HEK293 (cell line): ENCODE results near the gene PRC1.

Experiments used
- PRDM1 ChIP-seq: fragments of 450-650 bp; formaldehyde crosslinking; IDR thresholded peaks from 2 replicates; pipeline ENCODE4; 2016; ENCODE audit warnings: missing biosample characterization, missing genetic modification characterization
- TCF7L2 ChIP-seq: IDR thresholded peaks from 2 replicates; pipeline ENCODE4 v1.6.1; 2011; ENCODE audit warnings: low read depth, mild to moderate bottlenecking, inconsistent platforms, low read length, moderate library complexity, borderline replicate concordance
- ZBTB17 ChIP-seq: fragments of 450-650 bp; formaldehyde crosslinking; IDR thresholded peaks from 2 replicates; pipeline ENCODE4 v1.5.1; 2016; ENCODE audit warnings: missing biosample characterization, missing genetic modification characterization
- ZNF426 ChIP-seq: fragments of 450-650 bp; formaldehyde crosslinking; IDR thresholded peaks from 2 replicates; pipeline ENCODE4 v1.5.1; 2017; ENCODE audit warnings: missing biosample characterization, missing genetic modification characterization, mild to moderate bottlenecking, inconsistent platforms, moderate library complexity
- ZNF830 ChIP-seq: fragments of 450-650 bp; IDR thresholded peaks from 2 replicates; pipeline ENCODE4 v1.5.0; 2018; ENCODE audit warnings: missing biosample characterization, missing genetic modification characterization, low read depth, mild to moderate bottlenecking, moderate library complexity
- TF ChIP-seq, protein P1 (sequence below): fragments of 450-650 bp; formaldehyde crosslinking; IDR thresholded peaks from 2 replicates; pipeline ENCODE4 v1.5.1; 2016; ENCODE audit warnings: missing biosample characterization, missing genetic modification characterization
- TF ChIP-seq, protein P2 (sequence below): fragments of 450-650 bp; formaldehyde crosslinking; IDR thresholded peaks from 2 replicates; pipeline ENCODE4 v1.5.1; 2016; ENCODE audit warnings: missing biosample characterization, missing genetic modification characterization
- TF ChIP-seq, protein P3 (sequence below): IDR thresholded peaks from 2 replicates; pipeline ENCODE4 v1.6.1; 2011; ENCODE audit warnings: mild to moderate bottlenecking, low read depth, low read length, borderline replicate concordance

DNA sequence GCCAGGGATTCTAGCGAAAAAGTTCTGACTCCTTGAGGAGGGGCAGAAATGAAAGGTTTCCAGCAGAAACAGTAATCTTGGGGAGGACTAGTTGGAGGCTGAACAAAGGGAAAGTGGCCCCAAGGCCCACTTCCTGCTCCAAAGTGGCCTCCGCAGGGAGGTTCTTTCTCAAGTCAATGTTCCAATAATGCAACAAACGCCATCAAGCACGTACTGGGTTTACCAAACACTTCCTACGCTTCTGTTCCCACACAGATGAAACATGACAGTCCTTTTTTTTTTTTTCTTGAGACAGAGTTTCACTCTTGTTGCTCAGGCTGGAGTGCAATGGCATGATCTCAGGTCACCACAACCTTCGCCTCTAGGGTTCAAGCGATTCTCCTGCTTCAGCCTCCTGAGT lies 49.2 kb downstream of the PRC1 start:
- TF ChIP-seq ZNF426 (tag by site-specific recombination) = no peak
- TF ChIP-seq, protein P1, sequence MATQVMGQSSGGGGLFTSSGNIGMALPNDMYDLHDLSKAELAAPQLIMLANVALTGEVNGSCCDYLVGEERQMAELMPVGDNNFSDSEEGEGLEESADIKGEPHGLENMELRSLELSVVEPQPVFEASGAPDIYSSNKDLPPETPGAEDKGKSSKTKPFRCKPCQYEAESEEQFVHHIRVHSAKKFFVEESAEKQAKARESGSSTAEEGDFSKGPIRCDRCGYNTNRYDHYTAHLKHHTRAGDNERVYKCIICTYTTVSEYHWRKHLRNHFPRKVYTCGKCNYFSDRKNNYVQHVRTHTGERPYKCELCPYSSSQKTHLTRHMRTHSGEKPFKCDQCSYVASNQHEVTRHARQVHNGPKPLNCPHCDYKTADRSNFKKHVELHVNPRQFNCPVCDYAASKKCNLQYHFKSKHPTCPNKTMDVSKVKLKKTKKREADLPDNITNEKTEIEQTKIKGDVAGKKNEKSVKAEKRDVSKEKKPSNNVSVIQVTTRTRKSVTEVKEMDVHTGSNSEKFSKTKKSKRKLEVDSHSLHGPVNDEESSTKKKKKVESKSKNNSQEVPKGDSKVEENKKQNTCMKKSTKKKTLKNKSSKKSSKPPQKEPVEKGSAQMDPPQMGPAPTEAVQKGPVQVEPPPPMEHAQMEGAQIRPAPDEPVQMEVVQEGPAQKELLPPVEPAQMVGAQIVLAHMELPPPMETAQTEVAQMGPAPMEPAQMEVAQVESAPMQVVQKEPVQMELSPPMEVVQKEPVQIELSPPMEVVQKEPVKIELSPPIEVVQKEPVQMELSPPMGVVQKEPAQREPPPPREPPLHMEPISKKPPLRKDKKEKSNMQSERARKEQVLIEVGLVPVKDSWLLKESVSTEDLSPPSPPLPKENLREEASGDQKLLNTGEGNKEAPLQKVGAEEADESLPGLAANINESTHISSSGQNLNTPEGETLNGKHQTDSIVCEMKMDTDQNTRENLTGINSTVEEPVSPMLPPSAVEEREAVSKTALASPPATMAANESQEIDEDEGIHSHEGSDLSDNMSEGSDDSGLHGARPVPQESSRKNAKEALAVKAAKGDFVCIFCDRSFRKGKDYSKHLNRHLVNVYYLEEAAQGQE (tag by site-specific recombination) = no peak
- TF ChIP-seq, protein P2, sequence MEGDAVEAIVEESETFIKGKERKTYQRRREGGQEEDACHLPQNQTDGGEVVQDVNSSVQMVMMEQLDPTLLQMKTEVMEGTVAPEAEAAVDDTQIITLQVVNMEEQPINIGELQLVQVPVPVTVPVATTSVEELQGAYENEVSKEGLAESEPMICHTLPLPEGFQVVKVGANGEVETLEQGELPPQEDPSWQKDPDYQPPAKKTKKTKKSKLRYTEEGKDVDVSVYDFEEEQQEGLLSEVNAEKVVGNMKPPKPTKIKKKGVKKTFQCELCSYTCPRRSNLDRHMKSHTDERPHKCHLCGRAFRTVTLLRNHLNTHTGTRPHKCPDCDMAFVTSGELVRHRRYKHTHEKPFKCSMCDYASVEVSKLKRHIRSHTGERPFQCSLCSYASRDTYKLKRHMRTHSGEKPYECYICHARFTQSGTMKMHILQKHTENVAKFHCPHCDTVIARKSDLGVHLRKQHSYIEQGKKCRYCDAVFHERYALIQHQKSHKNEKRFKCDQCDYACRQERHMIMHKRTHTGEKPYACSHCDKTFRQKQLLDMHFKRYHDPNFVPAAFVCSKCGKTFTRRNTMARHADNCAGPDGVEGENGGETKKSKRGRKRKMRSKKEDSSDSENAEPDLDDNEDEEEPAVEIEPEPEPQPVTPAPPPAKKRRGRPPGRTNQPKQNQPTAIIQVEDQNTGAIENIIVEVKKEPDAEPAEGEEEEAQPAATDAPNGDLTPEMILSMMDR = no peak
- no peak for TF ChIP-seq ZNF830 (tag by site-specific recombination)
- TF ChIP-seq, protein P3, sequence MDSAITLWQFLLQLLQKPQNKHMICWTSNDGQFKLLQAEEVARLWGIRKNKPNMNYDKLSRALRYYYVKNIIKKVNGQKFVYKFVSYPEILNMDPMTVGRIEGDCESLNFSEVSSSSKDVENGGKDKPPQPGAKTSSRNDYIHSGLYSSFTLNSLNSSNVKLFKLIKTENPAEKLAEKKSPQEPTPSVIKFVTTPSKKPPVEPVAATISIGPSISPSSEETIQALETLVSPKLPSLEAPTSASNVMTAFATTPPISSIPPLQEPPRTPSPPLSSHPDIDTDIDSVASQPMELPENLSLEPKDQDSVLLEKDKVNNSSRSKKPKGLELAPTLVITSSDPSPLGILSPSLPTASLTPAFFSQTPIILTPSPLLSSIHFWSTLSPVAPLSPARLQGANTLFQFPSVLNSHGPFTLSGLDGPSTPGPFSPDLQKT = no peak
- TF ChIP-seq PRDM1 = no peak
- no peak for TF ChIP-seq ZBTB17 (tag by site-specific recombination)
- no peak for TF ChIP-seq TCF7L2
